ENCODE results near the gene FARS2. TPM values are rescaled to one million over a fixed set of nuclear protein-coding genes. Genes with fewer than 3 reads are reported as not detected.

FARS2 gene
- total and polyA plus RNA-seq, 2 donors (not counting 1 experiment from before 2014, with no cell fraction given): 33.0 to 35.5 TPM

GRCh38 chr6:5295623-5296022, 34.3 kb downstream of the FARS2 start:
- Mint-ChIP-seq H3K9me3 (ENCODE audit: insufficient read depth) (no peaks in the 10 kb centered on the region), H3K27ac (no peak overlapping the region), H3K4me3 (no peak overlapping the region), H3K4me1 (peaks cover 48% of the 10 kb centered on the region), H3K27me3 (no peaks in the 10 kb centered on the region)
- 96% methylated on average over 4 of the region's 7 CpGs for WGBS (ENCODE audit: insufficient coverage)
- Histone ChIP-seq H3K4me2 (replicated peaks; ENCODE audit: low read depth, low read length, poor library complexity, severe bottlenecking) (no peak overlapping the region), H4K20me1 (ENCODE audit: control insufficient read depth, insufficient read depth, low read length, poor library complexity, severe bottlenecking) (peaks cover 12% of the 10 kb centered on the region), H3K4me3 (ENCODE audit: control extremely low read depth in 1 of 5, extremely low read depth in 1 of 5, insufficient read depth in 1 of 5, low read depth in 2 of 5, low read length in 4 of 5) (no peak overlapping the region), H2AFZ (ENCODE audit: insufficient read depth, low read depth, low read length, poor library complexity, severe bottlenecking) (no peak overlapping the region), H3K9ac (ENCODE audit: low read length) (no peak overlapping the region), H3K27me3 (replicated peaks in 1 of 4; ENCODE audit: control extremely low read depth in 1 of 4, control insufficient read depth in 3 of 4, insufficient read depth in 4 of 4, low read length in 3 of 4) (no peaks in the 10 kb centered on the region), H3K36me3 (replicated peaks in 1 of 2; ENCODE audit: control extremely low read depth in 1 of 2, control insufficient read depth in 1 of 2, extremely low read depth in 1 of 2, insufficient read depth in 2 of 2, low read length in 1 of 2) (no peaks in the 10 kb centered on the region), H3K4me1 (ENCODE audit: control insufficient read depth in 2 of 2, insufficient read depth in 2 of 2, low read length in 2 of 2) (peaks cover 17 to 18% of the 10 kb centered on the region in 2 donors), H3K9me3 (ENCODE audit: control extremely low read depth in 1 of 3, control insufficient read depth in 2 of 3, insufficient read depth in 1 of 3, low read length in 2 of 3) (no peaks in the 10 kb centered on the region), H3K27ac (ENCODE audit: low read length in 2 of 2) (no peak overlapping the region), H3K79me2 (ENCODE audit: control insufficient read depth, insufficient read depth, low read length) (peaks cover 66% of the 10 kb centered on the region)
- intact Hi-C loops (cut with micrococcal nuclease): no loop called here
- ATAC-seq (ENCODE audit: low read depth): no peak
- DNase-seq: no peak
- POLR2A ChIA-PET: no interaction called here
- CTCF ChIA-PET: interaction anchor here (0.9 to 2.6 kb wide), 6 partner anchors 8 to 152 kb away, joined by 3 to 14 read pairs (median 4); no protein-coding TSS in a partner anchor
- TF ChIP-seq EZH2 (IDR thresholded peaks at IDR 0.05; ENCODE audit: borderline replicate concordance, insufficient read depth, low read depth, low read length, poor library complexity, severe bottlenecking) (no peak), CTCF (IDR thresholded peaks at IDR 0.05) (no peak)

- Mint-ChIP-seq H3K4me3 (no peak overlapping the region), H3K27me3 (no peaks in the 10 kb centered on the region), H3K27ac (no peak overlapping the region), H3K9me3 (ENCODE audit: insufficient read depth) (no peaks in the 10 kb centered on the region), H3K4me1 (peaks cover 36% of the 10 kb centered on the region)
- Histone ChIP-seq H3K9me3 (ENCODE audit: control extremely low read depth in 1 of 3, control insufficient read depth in 2 of 3, insufficient read depth in 1 of 3, low read length in 2 of 3) (no peaks in the 10 kb centered on the region), H3K27ac (ENCODE audit: low read length in 2 of 2) (no peak overlapping the region), H3K36me3 (replicated peaks in 1 of 2; ENCODE audit: control extremely low read depth in 1 of 2, control insufficient read depth in 1 of 2, extremely low read depth in 1 of 2, insufficient read depth in 2 of 2, low read length in 1 of 2) (no peaks in the 10 kb centered on the region), H3K4me3 (ENCODE audit: control extremely low read depth in 1 of 5, extremely low read depth in 1 of 5, insufficient read depth in 1 of 5, low read depth in 2 of 5, low read length in 4 of 5) (no peak overlapping the region), H3K4me1 (ENCODE audit: control insufficient read depth in 2 of 2, insufficient read depth in 2 of 2, low read length in 2 of 2) (peaks cover 10 to 20% of the 10 kb centered on the region in 2 donors), H2AFZ (ENCODE audit: insufficient read depth, low read depth, low read length, poor library complexity, severe bottlenecking) (no peak overlapping the region), H3K9ac (ENCODE audit: low read length) (no peak overlapping the region), H4K20me1 (ENCODE audit: control insufficient read depth, insufficient read depth, low read length, poor library complexity, severe bottlenecking) (peaks cover 10% of the 10 kb centered on the region), H3K4me2 (replicated peaks; ENCODE audit: low read depth, low read length, poor library complexity, severe bottlenecking) (no peak overlapping the region), H3K27me3 (replicated peaks in 1 of 4; ENCODE audit: control extremely low read depth in 1 of 4, control insufficient read depth in 3 of 4, insufficient read depth in 4 of 4, low read length in 3 of 4) (no peaks in the 10 kb centered on the region), H3K79me2 (ENCODE audit: control insufficient read depth, insufficient read depth, low read length) (peaks cover 81% of the 10 kb centered on the region)
- WGBS (ENCODE audit: insufficient coverage): no CpG with 5 or more reads among the region's 1 CpG
- no peak for DNase-seq
- no peak for ATAC-seq (ENCODE audit: low read depth)
- intact Hi-C loops (cut with micrococcal nuclease): no loop called here
- ChIA-PET CTCF (interaction anchor here (1.8 to 4.0 kb wide), 2 partner anchors 156 to 243 kb away, joined by 4 to 22 read pairs; no protein-coding TSS in a partner anchor), POLR2A (no interaction called here)
- TF ChIP-seq CTCF (IDR thresholded peaks at IDR 0.05) (no peak), EZH2 (IDR thresholded peaks at IDR 0.05; ENCODE audit: borderline replicate concordance, insufficient read depth, low read depth, low read length, poor library complexity, severe bottlenecking) (no peak)
Measured at GRCh38 chr6:5300206-5300764, 39.0 kb downstream of the FARS2 start.
